Measurements from ENCODE around the gene NRG2.

NRG2 gene

DNA sequence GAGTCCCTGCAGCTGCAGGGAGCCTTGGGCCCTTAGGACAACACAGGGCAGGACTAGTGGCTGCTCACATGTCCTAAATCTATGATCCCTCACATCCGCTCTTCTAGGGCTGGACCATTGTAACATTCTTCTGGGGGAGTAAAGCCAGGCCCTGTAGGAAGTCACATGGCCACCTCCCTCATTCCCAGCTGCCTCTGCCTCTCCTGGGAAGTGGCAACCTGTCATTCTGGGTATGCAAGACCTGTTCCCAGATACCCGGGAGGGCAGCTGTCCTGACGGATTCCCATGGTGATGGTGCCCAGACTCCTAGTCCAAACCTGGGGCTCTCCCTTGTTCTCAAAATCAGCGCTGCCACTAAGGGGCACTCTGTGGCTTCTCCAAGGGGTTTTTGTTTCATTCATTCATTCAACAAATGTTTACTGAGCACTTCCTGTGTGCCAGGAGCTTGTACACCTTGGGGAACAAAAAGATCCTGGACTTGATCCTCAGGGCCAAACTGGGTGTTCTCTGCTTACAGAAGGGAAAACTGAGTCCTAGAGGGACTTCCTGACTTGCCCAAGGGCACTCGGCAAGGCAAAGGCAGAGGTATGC, 161.9 kb downstream of the NRG2 start:
- peaks cover 22% of the 10 kb centered on the region for H3K27me3 ChIP-seq (ENCODE audit: control insufficient read depth, low read length)
- no peak overlapping the region for H3K27ac ChIP-seq (ENCODE audit: low read depth, low read length)
- H3K9me3 ChIP-seq (ENCODE audit: control insufficient read depth, insufficient read depth, low read length) = no peaks in the 10 kb centered on the region
- TF ChIP-seq, protein P1, sequence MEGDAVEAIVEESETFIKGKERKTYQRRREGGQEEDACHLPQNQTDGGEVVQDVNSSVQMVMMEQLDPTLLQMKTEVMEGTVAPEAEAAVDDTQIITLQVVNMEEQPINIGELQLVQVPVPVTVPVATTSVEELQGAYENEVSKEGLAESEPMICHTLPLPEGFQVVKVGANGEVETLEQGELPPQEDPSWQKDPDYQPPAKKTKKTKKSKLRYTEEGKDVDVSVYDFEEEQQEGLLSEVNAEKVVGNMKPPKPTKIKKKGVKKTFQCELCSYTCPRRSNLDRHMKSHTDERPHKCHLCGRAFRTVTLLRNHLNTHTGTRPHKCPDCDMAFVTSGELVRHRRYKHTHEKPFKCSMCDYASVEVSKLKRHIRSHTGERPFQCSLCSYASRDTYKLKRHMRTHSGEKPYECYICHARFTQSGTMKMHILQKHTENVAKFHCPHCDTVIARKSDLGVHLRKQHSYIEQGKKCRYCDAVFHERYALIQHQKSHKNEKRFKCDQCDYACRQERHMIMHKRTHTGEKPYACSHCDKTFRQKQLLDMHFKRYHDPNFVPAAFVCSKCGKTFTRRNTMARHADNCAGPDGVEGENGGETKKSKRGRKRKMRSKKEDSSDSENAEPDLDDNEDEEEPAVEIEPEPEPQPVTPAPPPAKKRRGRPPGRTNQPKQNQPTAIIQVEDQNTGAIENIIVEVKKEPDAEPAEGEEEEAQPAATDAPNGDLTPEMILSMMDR (IDR thresholded peaks at IDR 0.05; ENCODE audit: low read depth, low read length, poor library complexity, severe bottlenecking) = no peak
- no peaks in the 10 kb centered on the region for H3F3A ChIP-seq (ENCODE audit: control insufficient read depth, insufficient read depth)
- no peaks in the 10 kb centered on the region for H3K79me2 ChIP-seq (ENCODE audit: control insufficient read depth, low read length)
- no peaks in the 10 kb centered on the region for H3K9me2 ChIP-seq (replicated peaks; ENCODE audit: control insufficient read depth, low read length)
- peaks cover 4% of the 10 kb centered on the region for H3K4me1 ChIP-seq (ENCODE audit: control insufficient read depth, low read length)
- H4K20me1 ChIP-seq (ENCODE audit: control insufficient read depth, insufficient read depth, low read depth, low read length) = no peaks in the 10 kb centered on the region
- no peaks in the 10 kb centered on the region for H3K36me3 ChIP-seq (ENCODE audit: control insufficient read depth, low read length)
- H3K4me3 ChIP-seq (ENCODE audit: low read length) = no peak overlapping the region
- H3K4me2 ChIP-seq (ENCODE audit: low read length) = no peak overlapping the region

DNA sequence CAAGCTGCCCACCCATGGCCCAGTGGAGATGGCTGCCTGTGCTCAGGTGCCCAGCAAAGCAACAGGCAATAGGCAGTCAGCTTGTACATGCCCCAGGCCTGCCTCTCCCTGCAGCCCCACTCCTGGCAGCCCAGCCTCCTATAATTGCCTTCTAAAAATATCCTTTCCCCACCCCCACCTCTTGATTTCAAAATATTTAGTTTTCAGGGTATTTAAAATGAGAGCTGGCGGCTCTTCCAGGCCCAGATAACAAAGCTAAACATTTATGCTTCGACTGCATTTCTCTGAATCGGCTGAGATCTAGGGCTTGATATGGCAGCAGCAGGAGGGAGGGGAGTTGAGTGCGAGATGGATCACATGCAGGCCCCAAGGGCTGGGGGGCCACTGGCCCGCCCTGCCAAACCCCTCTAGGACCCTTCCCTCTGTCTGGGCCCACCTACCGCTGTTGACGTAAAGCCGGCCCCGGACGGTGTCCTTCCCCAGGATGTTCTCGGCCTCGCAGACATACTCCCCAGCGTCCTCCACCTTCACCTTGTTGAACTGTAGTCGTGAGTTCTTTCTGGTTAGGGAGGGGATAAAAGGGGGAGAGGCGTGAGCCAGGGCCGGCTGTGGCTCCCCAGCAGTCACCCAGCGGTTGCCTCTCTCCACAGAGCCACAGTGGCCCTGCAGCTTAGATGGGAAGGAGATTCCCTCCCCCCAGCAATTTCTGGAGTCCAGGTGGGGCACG, 162.5 kb downstream of the NRG2 start:
- Histone ChIP-seq H3K9me2 (replicated peaks; ENCODE audit: control insufficient read depth, low read length) (no peaks in the 10 kb centered on the region), H3K4me3 (ENCODE audit: low read length) (no peak overlapping the region), H4K20me1 (ENCODE audit: control insufficient read depth, insufficient read depth, low read depth, low read length) (no peaks in the 10 kb centered on the region), H3K4me2 (ENCODE audit: low read length) (no peak overlapping the region), H3F3A (ENCODE audit: control insufficient read depth, insufficient read depth) (no peaks in the 10 kb centered on the region), H3K36me3 (ENCODE audit: control insufficient read depth, low read length) (no peaks in the 10 kb centered on the region), H3K9me3 (ENCODE audit: control insufficient read depth, insufficient read depth, low read length) (no peaks in the 10 kb centered on the region; the same call in 1 of the 2 replicates), H3K79me2 (ENCODE audit: control insufficient read depth, low read length) (no peaks in the 10 kb centered on the region), H3K27me3 (ENCODE audit: control insufficient read depth, low read length) (peaks cover 16% of the 10 kb centered on the region), H3K4me1 (ENCODE audit: control insufficient read depth, low read length) (no peaks in the 10 kb centered on the region), H3K27ac (ENCODE audit: low read depth, low read length) (no peak overlapping the region)
- no peak for TF ChIP-seq EZH2phosphoT487 (IDR thresholded peaks at IDR 0.05; ENCODE audit: borderline replicate concordance, low read length)
- TF ChIP-seq, protein P1 (IDR thresholded peaks at IDR 0.05; ENCODE audit: low read depth, low read length, poor library complexity, severe bottlenecking) = no peak

DNA sequence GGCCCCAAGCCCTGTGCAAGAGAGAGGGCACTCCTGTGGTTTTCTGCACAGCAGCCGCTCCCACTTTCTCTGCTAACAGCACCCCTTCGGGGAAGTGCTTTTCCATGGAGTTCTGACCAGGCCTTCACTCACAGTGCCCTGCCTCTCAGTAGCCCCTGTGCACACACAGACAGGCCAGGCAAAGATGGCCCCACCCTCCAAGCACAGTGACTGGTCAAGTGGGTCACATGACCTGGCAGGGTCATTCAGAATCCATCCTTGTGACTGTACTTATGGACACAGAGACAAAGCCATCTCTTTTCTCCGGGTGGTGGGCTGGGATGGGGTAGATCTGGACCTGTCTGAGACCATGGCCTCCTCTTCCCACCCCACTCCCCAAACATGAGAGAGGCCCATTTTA, 165.0 kb downstream of the NRG2 start:
- TF ChIP-seq, protein P1 (IDR thresholded peaks at IDR 0.05; ENCODE audit: low read depth, low read length, poor library complexity, severe bottlenecking) = no peak
- no peak overlapping the region for H3K4me2 ChIP-seq (ENCODE audit: low read length)

More for the DNA sequence above, 165.0 kb downstream of the NRG2 start:
- Histone ChIP-seq H3K4me1 (ENCODE audit: control insufficient read depth, low read length) (no peaks in the 10 kb centered on the region), H4K20me1 (ENCODE audit: control insufficient read depth, insufficient read depth, low read depth, low read length) (no peaks in the 10 kb centered on the region), H3K36me3 (ENCODE audit: control insufficient read depth, low read length) (no peaks in the 10 kb centered on the region), H3K9me2 (replicated peaks; ENCODE audit: control insufficient read depth, low read length) (no peaks in the 10 kb centered on the region), H3K27ac (ENCODE audit: low read depth, low read length) (no peak overlapping the region), H3K9me3 (ENCODE audit: control insufficient read depth, insufficient read depth, low read length) (no peaks in the 10 kb centered on the region; the same call in 1 of the 2 replicates), H3F3A (ENCODE audit: control insufficient read depth, insufficient read depth) (no peaks in the 10 kb centered on the region), H3K79me2 (ENCODE audit: control insufficient read depth, low read length) (no peaks in the 10 kb centered on the region), H3K27me3 (ENCODE audit: control insufficient read depth, low read length) (peaks cover 5% of the 10 kb centered on the region), H3K4me3 (ENCODE audit: low read length) (no peak overlapping the region)
